HG03139 (cell line): Measurements from ENCODE around the gene TMPRSS3.
"Not testable (repeated sequence)": the region's sequence is repeated elsewhere in the genome, so short reads cannot be mapped to it uniquely, and the experiment has no call there.

Experiments used
- ATAC-seq: cut with Tn5 transposase; IDR thresholded peaks from one replicate; pipeline ENCODE4 v1.9.1; 2021; ENCODE audit not compliant: unreplicated experiment

Gene TMPRSS3

DNA sequence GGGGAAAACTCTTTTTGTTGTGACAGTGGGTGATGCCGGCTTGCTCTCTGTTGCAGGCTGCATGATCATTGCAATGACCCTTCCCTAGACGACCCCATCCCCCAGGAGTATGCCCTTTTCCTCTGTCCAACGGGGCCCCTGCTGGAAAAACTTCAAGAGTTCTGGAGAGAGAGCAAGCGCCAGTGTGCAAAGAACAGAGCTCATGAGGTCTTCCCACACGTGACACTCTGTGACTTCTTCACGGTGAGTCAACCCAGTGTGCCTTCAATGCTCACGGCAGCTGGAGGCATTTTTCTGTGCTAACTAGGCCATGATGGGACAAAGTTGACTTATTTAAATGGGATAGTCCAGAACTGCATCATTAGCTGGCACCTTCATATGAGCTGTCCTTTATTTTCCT lies 13.5 kb upstream of the TMPRSS3 start:
- no peak for ATAC-seq

GRCh38 chr21:42408718-42409117 lies 12.9 kb upstream of the TMPRSS3 start:
- ATAC-seq, result not testable (repeated sequence)

GRCh38 chr21:42407476-42407875 lies 11.6 kb upstream of the TMPRSS3 start:
- no peak for ATAC-seq

- ATAC-seq, result no peak
Observed at GRCh38 chr21:42406866-42407265, 11.0 kb upstream of the TMPRSS3 start.

- no peak for ATAC-seq
Observed at GRCh38 chr21:42406201-42406621, 10.4 kb upstream of the TMPRSS3 start.

DNA sequence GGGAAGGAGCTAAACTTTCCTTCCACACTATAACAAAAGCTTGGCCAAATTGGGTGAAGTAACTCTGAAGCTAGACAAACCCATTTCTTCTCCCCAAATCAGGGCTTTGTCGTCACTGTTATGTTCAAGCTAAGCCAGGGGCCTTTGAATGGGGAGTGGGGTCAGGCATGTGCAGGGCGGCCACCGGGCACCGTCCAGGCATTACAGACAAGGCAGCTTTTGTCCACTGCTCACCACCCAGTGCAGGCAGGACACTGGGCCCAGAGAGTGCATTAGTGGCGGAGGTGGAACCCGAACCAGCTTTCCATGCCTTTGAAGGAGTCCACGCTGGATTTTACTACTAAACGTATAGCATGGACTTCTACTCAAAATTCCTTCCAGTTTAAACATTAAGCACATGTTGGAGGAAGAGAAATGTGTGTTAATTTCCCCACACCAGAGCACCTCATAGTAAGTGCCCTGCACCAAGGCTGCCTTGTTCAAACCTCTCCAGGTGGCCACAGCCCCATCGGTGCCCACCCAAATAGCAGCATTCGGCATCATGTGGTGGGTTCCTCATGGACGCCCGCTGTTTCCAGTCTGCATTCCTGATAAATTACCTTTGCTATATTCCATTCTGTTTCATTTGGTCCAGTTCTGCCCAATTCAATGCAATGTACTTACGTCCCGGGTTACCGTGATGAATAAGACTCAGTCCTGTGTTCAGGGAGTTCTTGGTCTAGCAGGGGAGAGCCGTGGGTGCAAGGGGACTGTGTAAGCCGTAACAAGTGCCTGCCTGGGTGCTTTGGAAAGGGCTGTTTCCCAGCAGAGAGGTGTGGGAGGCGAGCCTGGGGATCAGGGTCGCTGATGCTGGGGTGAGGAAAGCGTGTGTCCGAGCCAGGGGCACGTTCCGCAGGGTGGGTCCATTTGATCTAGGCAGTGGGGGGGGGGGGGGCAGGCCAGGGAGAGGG lies 9.5 kb upstream of the TMPRSS3 start:
- no peak for ATAC-seq

DNA sequence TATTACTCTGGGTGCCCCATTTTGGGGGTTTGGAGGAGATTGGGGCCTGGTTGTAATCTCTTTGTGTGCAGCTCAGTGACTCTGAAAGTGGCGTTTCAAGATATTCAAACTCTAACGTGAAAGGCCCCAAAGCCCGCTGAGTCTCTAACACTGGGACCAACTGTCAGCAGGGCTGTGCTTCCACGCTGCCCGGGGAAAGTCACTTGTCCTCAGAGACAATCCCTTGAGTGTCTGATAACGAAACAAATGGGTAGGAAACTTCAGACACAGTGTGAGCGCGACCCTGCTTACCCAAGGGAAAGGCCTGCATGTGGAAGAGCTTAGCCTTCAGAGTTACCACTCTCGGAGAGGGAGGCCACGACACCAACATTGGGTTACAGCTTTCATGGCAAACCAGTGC lies 8.7 kb upstream of the TMPRSS3 start:
- ATAC-seq, result no peak

DNA sequence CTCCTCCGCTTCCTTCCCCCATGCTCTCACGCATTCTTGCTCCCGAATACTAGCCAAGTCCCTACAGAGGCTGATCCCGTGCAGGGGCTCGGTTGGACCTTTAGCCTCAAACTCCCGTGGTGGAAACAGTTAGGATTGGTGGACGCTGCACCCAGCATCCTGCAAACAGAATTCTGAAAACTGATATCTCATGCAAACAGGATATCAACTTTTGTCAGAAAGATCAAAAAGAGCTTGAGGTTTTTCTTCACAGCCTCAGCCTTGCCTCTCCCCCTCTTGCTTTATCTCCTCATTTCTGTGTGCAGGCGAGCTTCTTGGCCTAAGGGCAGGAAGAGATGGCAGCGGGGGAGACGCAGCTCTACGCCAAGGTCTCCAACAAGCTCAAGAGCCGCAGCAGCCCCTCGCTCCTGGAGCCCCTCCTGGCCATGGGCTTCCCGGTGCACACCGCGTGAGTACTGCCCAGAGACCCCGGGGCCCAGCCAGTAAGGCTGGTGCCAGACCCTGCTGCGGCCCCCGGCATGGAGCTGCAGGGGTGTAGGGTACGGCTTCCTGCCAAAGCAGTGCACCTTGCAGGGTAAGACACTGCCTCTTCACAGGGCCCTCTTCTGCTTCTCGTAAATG lies 7.9 kb upstream of the TMPRSS3 start, which contains the start of gene UBASH3A:
TSS of gene UBASH3A (plus strand) at position 292 of the 621 bp plus-strand sequence. CDS start at position 336, 44 bp downstream.
- ATAC-seq, result no peak

GRCh38 chr21:42401820-42402251 lies 6.0 kb upstream of the TMPRSS3 start:
- no peak for ATAC-seq

- ATAC-seq, result no peak
Observed at GRCh38 chr21:42401154-42401553, 5.3 kb upstream of the TMPRSS3 start.

DNA sequence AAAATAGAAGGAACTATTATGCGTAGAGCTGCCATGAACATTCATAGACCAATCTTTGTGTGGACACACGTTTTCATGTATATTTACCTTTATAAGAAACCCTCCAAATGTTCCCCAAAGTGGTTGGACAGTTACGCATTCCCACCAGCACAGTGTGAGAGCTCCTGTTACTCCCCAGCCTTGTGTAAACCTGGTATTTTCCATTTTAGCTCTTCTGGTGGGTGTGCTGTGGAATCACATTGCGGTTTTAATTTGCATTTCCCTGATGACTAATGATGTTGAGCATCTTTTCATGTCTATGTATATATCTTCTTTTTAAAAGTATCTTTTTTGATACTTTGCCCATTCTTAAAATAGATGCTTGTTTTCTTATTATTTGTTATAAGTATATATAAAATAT lies 4.7 kb upstream of the TMPRSS3 start:
- no peak for ATAC-seq

DNA sequence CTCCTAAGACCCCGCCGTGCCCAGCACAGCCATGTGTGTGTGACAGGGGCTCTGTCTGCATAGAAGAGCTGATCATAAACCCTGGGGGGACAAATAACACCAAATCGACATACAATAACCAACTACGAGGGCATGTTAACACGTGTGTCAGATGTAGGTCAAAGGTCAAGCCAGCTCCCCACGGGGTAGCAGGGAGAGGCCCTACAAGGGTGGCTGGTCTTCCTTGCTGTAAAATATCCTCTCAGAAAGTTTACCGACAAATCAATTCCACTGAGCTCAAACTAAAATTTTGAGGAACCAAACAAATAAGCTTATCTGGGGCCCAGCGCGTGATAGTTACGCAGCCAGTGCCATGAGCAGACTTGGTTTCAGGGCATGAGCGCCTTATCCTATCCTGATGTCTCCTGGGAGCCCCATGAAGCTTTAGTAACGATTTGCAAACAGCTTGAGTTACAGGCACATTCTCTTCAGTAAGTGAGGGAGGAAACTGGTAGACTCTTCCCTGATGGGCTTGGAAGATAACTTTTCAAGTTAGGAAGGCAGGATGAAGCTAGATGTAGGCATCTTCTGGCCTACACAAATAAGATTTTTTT lies 2.7 kb upstream of the TMPRSS3 start:
- ATAC-seq, result no peak

GRCh38 chr21:42397746-42398394 lies 2.0 kb upstream of the TMPRSS3 start:
- ATAC-seq, result no peak

- no peak for ATAC-seq
Observed at GRCh38 chr21:42396799-42397745, 1.2 kb upstream of the TMPRSS3 start.

- ATAC-seq, result no peak
Observed at GRCh38 chr21:42395302-42395701, 550 bp downstream of the TMPRSS3 start.

GRCh38 chr21:42393443-42393950 lies 2.4 kb downstream of the TMPRSS3 start:
- ATAC-seq, result no peak

GRCh38 chr21:42392731-42393442 lies 3.0 kb downstream of the TMPRSS3 start:
- peak; percentile 49 for ATAC-seq

GRCh38 chr21:42391297-42391696 lies 4.6 kb downstream of the TMPRSS3 start:
- ATAC-seq, result no peak

DNA sequence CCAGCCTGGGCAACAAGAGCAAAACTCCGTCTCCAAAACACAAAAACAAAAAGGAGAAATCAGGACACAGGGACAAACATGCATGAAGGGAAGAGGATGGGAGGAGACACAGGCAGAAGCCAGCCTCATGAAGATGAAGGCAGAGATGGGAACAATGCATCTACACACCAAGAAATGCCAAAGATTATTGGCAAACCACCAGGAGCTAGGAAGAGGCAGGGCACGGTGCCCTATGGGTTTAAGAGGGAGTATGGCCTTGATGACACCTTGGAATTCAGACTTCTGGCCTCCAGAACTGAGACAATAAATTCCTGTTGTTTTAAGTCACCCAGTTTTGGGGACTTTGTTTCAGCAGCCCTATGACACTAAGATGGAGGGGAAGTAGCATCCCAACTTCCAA lies 5.2 kb downstream of the TMPRSS3 start:
- ATAC-seq, result no peak
